ENCODE data around the gene NDUFA11. TPM values are rescaled to one million over a fixed set of nuclear protein-coding genes. Genes with fewer than 3 reads are reported as not detected.

NDUFA11 gene
- 245 and 307 TPM in 2 replicates for total RNA-seq (2014; rRNA removed; shearing (Covaris generic))

- Histone ChIP-seq H3K27ac (peak within 1 kb of the TSS; percentile 89), H3K36me3 (no peaks in the 10 kb centered on the region), H3K27me3 (no peaks in the 10 kb centered on the region), H3K4me3 (peak within 1 kb of the TSS; percentile 74), H3K4me1 (peaks cover 7% of the 10 kb centered on the region), H3K9me3 (replicated peaks) (no peaks in the 10 kb centered on the region)
- DNase-seq, result peak; percentile 96
Measured at GRCh38 chr19:5903624-5904351, at the start of gene NDUFA11. Gene NDUFA11, minus strand, starts transcription at chr19:5903790. Its CDS starts 82 bp downstream, at chr19:5903708.

- H3K9me3 ChIP-seq (replicated peaks), result no peaks in the 10 kb centered on the region
- H3K27me3 ChIP-seq, result no peaks in the 10 kb centered on the region
- no peak for DNase-seq
- no peak overlapping the region for H3K4me3 ChIP-seq
- H3K4me1 ChIP-seq, result peaks cover 27% of the 10 kb centered on the region
- H3K27ac ChIP-seq, result no peak overlapping the region
- no peaks in the 10 kb centered on the region for H3K36me3 ChIP-seq
Measured at GRCh38 chr19:5953030-5953589, 49.5 kb upstream of the NDUFA11 start.

- no peak overlapping the region for H3K27ac ChIP-seq
- no peaks in the 10 kb centered on the region for H3K27me3 ChIP-seq
- peaks cover 27% of the 10 kb centered on the region for H3K4me1 ChIP-seq
- no peak for DNase-seq
- H3K36me3 ChIP-seq, result no peaks in the 10 kb centered on the region
- H3K4me3 ChIP-seq, result no peak overlapping the region
- H3K9me3 ChIP-seq (replicated peaks), result no peaks in the 10 kb centered on the region
Measured at GRCh38 chr19:5952193-5953029, 48.8 kb upstream of the NDUFA11 start.

GRCh38 chr19:5951338-5951861, 47.8 kb upstream of the NDUFA11 start:
- Histone ChIP-seq H3K4me1 (peaks cover 27% of the 10 kb centered on the region), H3K4me3 (no peak overlapping the region), H3K36me3 (no peaks in the 10 kb centered on the region; the same call in 1 of the 2 replicates), H3K9me3 (replicated peaks) (no peaks in the 10 kb centered on the region), H3K27me3 (no peaks in the 10 kb centered on the region), H3K27ac (no peak overlapping the region)
- no peak for DNase-seq

GRCh38 chr19:5950741-5951140, 47.2 kb upstream of the NDUFA11 start:
- Histone ChIP-seq H3K9me3 (replicated peaks) (no peaks in the 10 kb centered on the region), H3K4me3 (no peak overlapping the region), H3K27ac (no peak overlapping the region), H3K27me3 (no peaks in the 10 kb centered on the region), H3K4me1 (peaks cover 25% of the 10 kb centered on the region), H3K36me3 (no peaks in the 10 kb centered on the region; the same call in 1 of the 2 replicates)
- DNase-seq, result no peak

GRCh38 chr19:5949792-5950305, 46.3 kb upstream of the NDUFA11 start:
- no peak for DNase-seq
- H3K36me3 ChIP-seq, result no peaks in the 10 kb centered on the region; the same call in 1 of the 2 replicates
- peaks cover 16% of the 10 kb centered on the region for H3K4me1 ChIP-seq
- H3K27ac ChIP-seq, result no peak overlapping the region
- H3K9me3 ChIP-seq (replicated peaks), result no peaks in the 10 kb centered on the region
- H3K4me3 ChIP-seq, result no peak overlapping the region
- no peaks in the 10 kb centered on the region for H3K27me3 ChIP-seq

GRCh38 chr19:5948752-5949564, 45.4 kb upstream of the NDUFA11 start:
- peaks cover 10% of the 10 kb centered on the region; the same call in 1 of the 2 replicates for H3K4me1 ChIP-seq
- no peak for DNase-seq
- H3K4me3 ChIP-seq, result no peak overlapping the region
- no peaks in the 10 kb centered on the region; the same call in 1 of the 2 replicates for H3K36me3 ChIP-seq
- H3K9me3 ChIP-seq (replicated peaks), result no peaks in the 10 kb centered on the region
- no peak overlapping the region for H3K27ac ChIP-seq
- H3K27me3 ChIP-seq, result no peaks in the 10 kb centered on the region

- Histone ChIP-seq H3K4me1 (peaks cover 7% of the 10 kb centered on the region; the same call in 1 of the 2 replicates), H3K27me3 (no peaks in the 10 kb centered on the region), H3K36me3 (no peaks in the 10 kb centered on the region; the same call in 1 of the 2 replicates), H3K4me3 (no peak overlapping the region), H3K27ac (no peak overlapping the region), H3K9me3 (replicated peaks) (no peaks in the 10 kb centered on the region)
- no peak for DNase-seq
Measured at GRCh38 chr19:5947435-5947834, 43.8 kb upstream of the NDUFA11 start.

GRCh38 chr19:5943623-5944022, 40.0 kb upstream of the NDUFA11 start:
- no peak overlapping the region for H3K4me3 ChIP-seq
- no peaks in the 10 kb centered on the region for H3K27me3 ChIP-seq
- H3K9me3 ChIP-seq (replicated peaks), result no peaks in the 10 kb centered on the region
- peaks cover 3% of the 10 kb centered on the region for H3K36me3 ChIP-seq
- H3K27ac ChIP-seq, result no peak overlapping the region
- DNase-seq, result peak; percentile 23 to 45
- peaks cover 7% of the 10 kb centered on the region; the same call in 1 of the 2 replicates for H3K4me1 ChIP-seq

GRCh38 chr19:5943045-5943444, 39.5 kb upstream of the NDUFA11 start:
- DNase-seq, result no peak
- no peaks in the 10 kb centered on the region for H3K27me3 ChIP-seq
- no peak overlapping the region for H3K4me3 ChIP-seq
- peaks cover 7% of the 10 kb centered on the region; the same call in 1 of the 2 replicates for H3K4me1 ChIP-seq
- no peak overlapping the region for H3K27ac ChIP-seq
- peaks cover 3% of the 10 kb centered on the region for H3K36me3 ChIP-seq
- H3K9me3 ChIP-seq (replicated peaks), result no peaks in the 10 kb centered on the region

- Histone ChIP-seq H3K36me3 (peaks cover 9% of the 10 kb centered on the region), H3K4me3 (no peak overlapping the region), H3K9me3 (replicated peaks) (no peaks in the 10 kb centered on the region), H3K4me1 (peaks cover 7% of the 10 kb centered on the region; the same call in 1 of the 2 replicates), H3K27me3 (no peaks in the 10 kb centered on the region), H3K27ac (no peak overlapping the region)
- no peak for DNase-seq
Measured at GRCh38 chr19:5941673-5942072, 38.1 kb upstream of the NDUFA11 start.

GRCh38 chr19:5940260-5941208, 36.9 kb upstream of the NDUFA11 start:
- Histone ChIP-seq H3K36me3 (peaks cover 9% of the 10 kb centered on the region), H3K4me3 (no peak overlapping the region), H3K9me3 (replicated peaks) (no peaks in the 10 kb centered on the region), H3K27me3 (no peaks in the 10 kb centered on the region), H3K4me1 (peaks cover 7% of the 10 kb centered on the region; the same call in 1 of the 2 replicates), H3K27ac (no peak overlapping the region)
- DNase-seq, result no peak

- H3K27ac ChIP-seq, result no peak overlapping the region
- H3K27me3 ChIP-seq, result no peaks in the 10 kb centered on the region
- H3K9me3 ChIP-seq (replicated peaks), result no peaks in the 10 kb centered on the region
- peaks cover 22% of the 10 kb centered on the region for H3K36me3 ChIP-seq
- DNase-seq, result no peak
- H3K4me3 ChIP-seq, result no peak overlapping the region
- H3K4me1 ChIP-seq, result no peaks in the 10 kb centered on the region
Measured at GRCh38 chr19:5937550-5937949, 34.0 kb upstream of the NDUFA11 start.
